T follicular helper cell (primary cell): Measurements from ENCODE around the gene SOX2.
"Not testable (repeated sequence)": the region's sequence is repeated elsewhere in the genome, so short reads cannot be mapped to it uniquely, and the experiment has no call there.

Experiments
- DNase-seq: peaks from one replicate; pipeline ENCODE4 v3.0.0-alpha.2; 2020; ENCODE audit warnings: low read depth

SOX2 gene

DNA sequence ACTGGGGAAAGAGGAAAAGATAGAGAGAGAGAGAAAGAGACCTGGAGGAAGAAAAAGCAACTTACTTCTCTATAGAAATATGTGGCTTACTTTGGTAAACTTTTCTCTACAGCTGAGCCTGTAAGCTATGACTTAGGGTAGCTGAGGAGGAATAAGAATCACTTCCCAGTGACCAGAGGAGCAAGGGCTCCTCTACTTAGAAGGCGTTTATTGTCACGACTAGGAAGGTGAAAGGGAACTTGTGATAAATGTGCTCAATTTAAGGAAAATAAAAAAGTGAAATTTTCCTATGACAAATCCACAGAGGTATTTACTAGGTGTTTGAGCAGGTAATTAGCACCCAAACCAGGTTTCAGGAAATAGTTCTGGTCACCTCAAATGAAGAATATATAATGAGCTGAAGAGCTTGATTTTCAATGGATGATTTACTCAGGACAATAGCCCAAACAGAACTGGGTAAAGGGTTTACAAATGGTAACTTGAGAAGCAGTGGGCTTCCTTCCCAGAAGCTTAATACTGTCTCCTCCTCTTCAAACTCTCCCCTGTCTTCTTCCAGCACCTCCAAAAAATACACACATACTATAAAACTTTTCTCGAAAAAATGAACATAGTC lies 46.1 kb downstream of the SOX2 start:
- DNase-seq = no peak

GRCh38 chr3:181761906-181762305 lies 50.2 kb downstream of the SOX2 start:
- no peak for DNase-seq

GRCh38 chr3:181764033-181764432 lies 52.3 kb downstream of the SOX2 start:
- DNase-seq = not testable (repeated sequence)
